HCT116 (cell line): ENCODE data around the gene ZFR. TPM values are rescaled to one million over a fixed set of nuclear protein-coding genes. Genes with fewer than 3 reads are reported as not detected.
A peak's percentile ranks its signal among the peaks of the same experiment; 100 is the strongest.

Experiments used
- ATAC-seq: fragments of 200-7000 bp; cut with Tn5 transposase; 2 replicates; pipeline ENCODE4 v1.9.1; 2020; ENCODE audit warnings: mild to moderate bottlenecking, moderate library complexity
- BruUV-seq: library from RNA; stranded (reverse); fragments of 400-500 nt; replicated peaks from 2 replicates; lab custom pipeline; 2021; lab: Mats Ljungman, UMichigan
- CTCF ChIA-PET: fragments of 300-600 bp; sonication (Branson Sonifier 250); formaldehyde crosslinking; loops from one replicate; lab custom pipeline; 2021; ENCODE audit warnings: antibody characterized with exemption; lab: Charles Lee
- POLR2A ChIA-PET: fragments of 300-600, 350-600 bp; sonication (Branson Sonifier 250); formaldehyde crosslinking; loops from one replicate; lab custom pipeline; 2021; ENCODE audit warnings: antibody characterized with exemption; lab: Charles Lee
- RAD21 ChIA-PET, 2 experiments: fragments of 300-600 bp; sonication (Branson Sonifier 250); formaldehyde crosslinking; loops; one replicate each; lab custom pipeline; 2023; ENCODE audit warnings: low total read pairs in 2 of 2; ENCODE audit not compliant: uncharacterized antibody in 2 of 2, unreplicated experiment in 2 of 2, low non-redundant PET in 1 of 2; lab: Charles Lee
- DNase-seq: peaks from one replicate; pipeline ENCODE4 v3.0.0-alpha.2; 2010; ENCODE audit warnings: low read depth, low spot score
- H2AFZ ChIP-seq: fragments of 200-600 bp; shearing (Covaris generic), sonication (generic); 2 replicates; pipeline ENCODE4 v1.6.1; 2017; ENCODE audit warnings: low read depth, mixed run types, mixed read lengths, antibody characterized with exemption, low read length; ENCODE audit not compliant: poor library complexity, severe bottlenecking
- H3K27ac ChIP-seq: 2 replicates; pipeline ENCODE4 v1.5.1; 2012; ENCODE audit warnings: low read depth, low read length
- H3K27me3 ChIP-seq: fragments of 200-600 bp; sonication (generic); 2 replicates; pipeline ENCODE4 v1.6.1; 2016; ENCODE audit warnings: mixed run types, low read length, mixed read lengths; ENCODE audit not compliant: insufficient read depth
- H3K36me3 ChIP-seq, 2 experiments: fragments of 200-500 bp in 1 of 2; fragments of 200-600 bp in 1 of 2; sonication (Bioruptor generic) in 1 of 2; sonication (generic) in 1 of 2; 2 replicates each; pipeline versions ENCODE4 v1.5.1 to v1.6.1; 2014 to 2016; ENCODE audit warnings: low read length in 2 of 2, inconsistent platforms in 1 of 2, mixed read lengths in 1 of 2, mixed run types in 1 of 2; ENCODE audit not compliant: insufficient read depth in 2 of 2, control insufficient read depth in 1 of 2
- H3K4me1 ChIP-seq, 2 experiments: fragments of 200-600 bp in 1 of 2; sonication (generic) in 1 of 2; 2 replicates each; pipeline versions ENCODE4 v1.5.1 to v1.6.1; 2012 to 2017; ENCODE audit warnings: low read length in 2 of 2, inconsistent platforms in 1 of 2, mild to moderate bottlenecking in 1 of 2, mixed read lengths in 1 of 2, mixed run types in 1 of 2, moderate library complexity in 1 of 2; ENCODE audit not compliant: insufficient read depth in 2 of 2, control insufficient read depth in 1 of 2
- H3K4me2 ChIP-seq: fragments of 200-600 bp; sonication (generic); 2 replicates; pipeline ENCODE4 v1.6.1; 2017; ENCODE audit warnings: mixed run types, low read length, mixed read lengths
- H3K4me3 ChIP-seq, 2 experiments: fragments of 200-600 bp in 1 of 2; sonication (generic) in 1 of 2; replicated peaks in 1 of 2; 2 replicates each; pipeline ENCODE4 v1.5.1; 2011 to 2016; ENCODE audit warnings: low read length in 2 of 2, control low read depth in 1 of 2, low read depth in 1 of 2, mild to moderate bottlenecking in 1 of 2, mixed read lengths in 1 of 2, mixed run types in 1 of 2
- H3K79me2 ChIP-seq: fragments of 200-600 bp; sonication (generic); 2 replicates; pipeline ENCODE4 v1.6.1; 2017; ENCODE audit warnings: mild to moderate bottlenecking, mixed run types, low read length, moderate library complexity, mixed read lengths; ENCODE audit not compliant: insufficient read depth
- H3K9ac ChIP-seq: fragments of 200-600 bp; sonication (generic); 2 replicates; pipeline ENCODE4 v1.6.1; 2016; ENCODE audit warnings: low read length, mixed read lengths
- H3K9me2 ChIP-seq: fragments of 200-600 bp; sonication (generic), shearing (Covaris generic); 2 replicates; pipeline ENCODE4 v1.6.1; 2017; ENCODE audit warnings: mixed run types, mild to moderate bottlenecking, moderate library complexity; ENCODE audit not compliant: insufficient read depth
- H3K9me3 ChIP-seq, 2 experiments: fragments of 200-500 bp in 1 of 2; fragments of 200-600 bp in 1 of 2; sonication (Bioruptor generic) in 1 of 2; sonication (generic) in 1 of 2; 2 replicates each; pipeline ENCODE4 v1.6.1; 2014 to 2017; ENCODE audit warnings: low read length in 2 of 2, mixed read lengths in 2 of 2, inconsistent platforms in 1 of 2, low read depth in 1 of 2, mild to moderate bottlenecking in 1 of 2, mixed run types in 1 of 2, moderate library complexity in 1 of 2; ENCODE audit not compliant: control insufficient read depth in 1 of 2, insufficient read depth in 1 of 2
- H4K20me1 ChIP-seq: fragments of 200-600 bp; sonication (generic), shearing (Covaris generic); 2 replicates; pipeline ENCODE4 v1.6.1; 2017; ENCODE audit warnings: mixed run types, mild to moderate bottlenecking, moderate library complexity; ENCODE audit not compliant: insufficient read depth
- CBX3 ChIP-seq: IDR thresholded peaks from 2 replicates; pipeline ENCODE4 v1.6.1; 2012; ENCODE audit warnings: low read depth
- EZH2phosphoT487 ChIP-seq: fragments of 200-600 bp; IDR thresholded peaks from 2 replicates; pipeline ENCODE4 v1.6.1; 2018; ENCODE audit warnings: antibody characterized with exemption, borderline replicate concordance
- JUND ChIP-seq: IDR thresholded peaks from 2 replicates; pipeline ENCODE4 v1.6.1; 2012
- MAX ChIP-seq: IDR thresholded peaks from 2 replicates; pipeline ENCODE4 v1.6.1; 2012
- POLR2A ChIP-seq: IDR thresholded peaks from 2 replicates; pipeline ENCODE4 v1.7.0; 2011; ENCODE audit warnings: borderline replicate concordance; ENCODE audit not compliant: insufficient read depth, insufficient read length; ENCODE audit errors: extremely low read depth
- POLR2AphosphoS5 ChIP-seq: IDR thresholded peaks from 2 replicates; pipeline ENCODE4 v1.6.1; 2011; ENCODE audit warnings: mild to moderate bottlenecking, low read depth, low read length, moderate library complexity
- RAD21 ChIP-seq: IDR thresholded peaks from 2 replicates; pipeline ENCODE4 v1.6.1; 2012; ENCODE audit warnings: low read depth, mild to moderate bottlenecking
- REST ChIP-seq: IDR thresholded peaks from 2 replicates; pipeline ENCODE4 v1.6.1; 2012; ENCODE audit warnings: low read depth
- SIN3A ChIP-seq: IDR thresholded peaks from 2 replicates; pipeline ENCODE4 v1.6.1; 2012; ENCODE audit warnings: low read depth
- SP1 ChIP-seq: IDR thresholded peaks from 2 replicates; pipeline ENCODE4 v1.6.1; 2012; ENCODE audit warnings: low read depth
- SRF ChIP-seq: IDR thresholded peaks from 2 replicates; pipeline ENCODE4 v1.6.1; 2012; ENCODE audit warnings: low read depth
- YY1 ChIP-seq: IDR thresholded peaks from 2 replicates; pipeline ENCODE4 v1.6.1; 2011; ENCODE audit warnings: low read length, low read depth, moderate library complexity, mild to moderate bottlenecking; ENCODE audit not compliant: insufficient replicate concordance; ENCODE audit errors: extremely low read depth
- ZBTB33 ChIP-seq: IDR thresholded peaks from 2 replicates; pipeline ENCODE4 v1.6.1; 2011; ENCODE audit warnings: mild to moderate bottlenecking, low read length, moderate library complexity; ENCODE audit not compliant: insufficient replicate concordance; ENCODE audit errors: extremely low read depth
- ZNF274 ChIP-seq: fragments of 200-500 bp; sonication (Bioruptor generic); IDR thresholded peaks from 2 replicates; pipeline ENCODE4 v1.6.1; 2014; ENCODE audit warnings: mild to moderate bottlenecking, low read depth, low read length, inconsistent platforms
- intact Hi-C: fragments of 100-400 bp; cut with micrococcal nuclease; formaldehyde crosslinking; loops from 2 replicates; pipeline ENCODE4 v1.10.0; 2022
- total RNA-seq: library from RNA; stranded (reverse); gene quantifications from one replicate; pipeline ENCODE4 v1.2.1, GENCODE V29; 2021; ENCODE audit not compliant: unreplicated experiment

Gene ZFR
- total RNA-seq, 1 experiment from 2014 or later, result 65.7 TPM

GRCh38 chr5:32319392-32319791, 125.1 kb downstream of the ZFR start:
- ChIA-PET RAD21 (no interaction called here), CTCF (no interaction called here), POLR2A (no interaction called here)
- H3K9me2 ChIP-seq, result no peaks in the 10 kb centered on the region
- H2AFZ ChIP-seq, result no peak overlapping the region
- H3K9ac ChIP-seq, result no peak overlapping the region
- ATAC-seq (peak; percentile 31; the same call in 1 of the 2 replicates), DNase-seq (no peak)
- no peaks in the 10 kb centered on the region for H3K27me3 ChIP-seq
- no peak overlapping the region for H3K4me3 ChIP-seq
- TF ChIP-seq POLR2A, result no peak
- H3K9me3 ChIP-seq, result peaks cover 0 to 3% of the 10 kb centered on the region in 2 experiments; a peak in 1 of 4 replicates
- intact Hi-C loops, result no loop called here
- no peaks in the 10 kb centered on the region for H4K20me1 ChIP-seq
- no peak overlapping the region for H3K27ac ChIP-seq
- H3K79me2 ChIP-seq, result no peaks in the 10 kb centered on the region
- no peaks in the 10 kb centered on the region for H3K4me1 ChIP-seq
- H3K4me2 ChIP-seq, result no peak overlapping the region
- no TSS peak for BruUV-seq
- no peaks in the 10 kb centered on the region for H3K36me3 ChIP-seq

GRCh38 chr5:32317041-32317440, 127.5 kb downstream of the ZFR start:
- DNase-seq (no peak), ATAC-seq (no peak)
- no peak overlapping the region for H3K27ac ChIP-seq
- no peak overlapping the region for H2AFZ ChIP-seq
- no peak overlapping the region for H3K4me3 ChIP-seq
- intact Hi-C loops, result no loop called here
- H3K79me2 ChIP-seq, result peaks cover 2% of the 10 kb centered on the region
- TF ChIP-seq JUND, result no peak
- no peak for TF ChIP-seq MAX
- no peak for TF ChIP-seq RAD21
- no peak for TF ChIP-seq REST
- no peak for TF ChIP-seq SRF
- TF ChIP-seq YY1, result no peak
- TF ChIP-seq SP1, result no peak
- no peak for TF ChIP-seq SIN3A
- no peak for TF ChIP-seq CBX3
- no peak for TF ChIP-seq ZNF274
- no peak for TF ChIP-seq POLR2AphosphoS5
- TF ChIP-seq EZH2phosphoT487, result no peak
- TF ChIP-seq ZBTB33, result no peak
- no peak overlapping the region for H3K4me2 ChIP-seq
- BruUV-seq, result no TSS peak
- ChIA-PET RAD21 (no interaction called here), POLR2A (no interaction called here), CTCF (interaction anchor here (1.0 to 1.1 kb wide), 2 partner anchors 11 to 12 kb away, joined by 3 to 4 read pairs; no protein-coding TSS in a partner anchor)
- no peaks in the 10 kb centered on the region for H3K27me3 ChIP-seq
- H3K4me1 ChIP-seq, result peaks cover 0 to 6% of the 10 kb centered on the region in 2 experiments; a peak in 1 of 4 replicates
- no peak overlapping the region for H3K9ac ChIP-seq
- no peaks in the 10 kb centered on the region for H4K20me1 ChIP-seq
- peaks cover 0 to 3% of the 10 kb centered on the region in 2 experiments; a peak in 1 of 4 replicates for H3K9me3 ChIP-seq
- no peaks in the 10 kb centered on the region for H3K9me2 ChIP-seq
- no peaks in the 10 kb centered on the region for H3K36me3 ChIP-seq
